ENCODE results near the gene NID1.
"Not testable (repeated sequence)": the region's sequence is repeated elsewhere in the genome, so short reads cannot be mapped to it uniquely, and the experiment has no call there.

NID1 gene

DNA sequence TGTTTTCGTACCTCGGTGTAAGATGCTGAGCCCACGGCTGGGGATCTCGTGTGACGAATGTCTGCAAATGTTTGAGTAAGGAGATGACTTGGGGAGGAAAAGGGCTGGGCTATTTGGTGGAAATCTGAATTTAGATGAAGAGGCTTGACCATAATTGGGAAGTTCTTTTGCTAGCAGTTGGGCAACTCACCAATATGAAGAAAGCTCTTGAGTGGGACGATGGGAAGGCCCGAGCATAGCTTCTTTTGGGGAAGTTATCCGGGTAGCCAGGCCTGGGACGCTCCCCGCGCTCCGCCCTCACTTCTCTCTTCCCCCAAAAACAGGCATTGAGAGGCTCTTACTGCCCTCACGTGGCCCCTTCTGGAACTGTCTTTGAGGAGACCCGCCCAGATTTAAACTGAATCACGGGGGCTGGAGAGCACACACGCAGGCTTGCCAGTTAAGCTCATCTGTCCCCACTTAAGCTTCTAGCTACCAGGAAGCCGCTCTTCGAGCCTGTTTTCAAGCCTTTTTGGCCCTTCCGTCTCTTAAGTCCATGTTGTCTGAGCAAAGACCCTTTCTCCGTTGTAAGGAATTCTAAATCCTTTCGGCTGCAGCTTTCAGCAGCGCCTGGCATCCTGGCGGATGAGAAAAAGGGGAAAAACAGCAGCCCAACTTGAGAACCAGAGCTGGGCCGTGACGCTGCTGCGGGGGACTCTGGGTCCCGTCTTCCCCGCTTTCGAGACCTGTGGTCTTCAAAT, 93.1 kb downstream of the NID1 start:
- DNase-seq (ENCODE audit: extremely low read depth, low read depth) = peak; percentile 92
- peak; percentile 85 for TF ChIP-seq CTCF (IDR thresholded peaks at IDR 0.05; ENCODE audit: low read depth, low read length)

GRCh38 chr1:235971020-235971419, 93.9 kb downstream of the NID1 start:
- no peak for TF ChIP-seq CTCF (IDR thresholded peaks at IDR 0.05; ENCODE audit: low read depth, low read length)
- DNase-seq (ENCODE audit: extremely low read depth, low read depth) = no peak

DNA sequence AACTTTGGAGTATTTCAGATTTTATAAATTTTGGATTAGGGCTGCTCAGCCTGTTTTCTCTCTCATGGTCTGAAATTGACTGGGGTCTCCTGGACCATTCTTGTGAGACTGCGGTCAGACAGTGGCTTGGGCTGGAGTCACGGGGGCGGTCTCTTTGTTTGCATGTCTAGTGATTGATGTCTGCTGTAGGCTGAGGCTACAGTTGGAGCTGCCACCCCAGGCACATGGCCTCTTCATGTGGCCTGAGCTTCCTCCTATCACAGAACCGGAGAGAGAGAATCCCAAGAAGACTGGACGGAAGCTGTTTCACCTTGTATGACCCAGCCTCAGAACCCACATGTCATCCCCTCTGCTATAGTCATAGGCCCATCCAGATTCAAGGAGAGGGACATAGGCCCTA, 96.1 kb downstream of the NID1 start:
- no peak for DNase-seq (ENCODE audit: extremely low read depth, low read depth)
- no peak for TF ChIP-seq CTCF (IDR thresholded peaks at IDR 0.05; ENCODE audit: low read depth, low read length)

DNA sequence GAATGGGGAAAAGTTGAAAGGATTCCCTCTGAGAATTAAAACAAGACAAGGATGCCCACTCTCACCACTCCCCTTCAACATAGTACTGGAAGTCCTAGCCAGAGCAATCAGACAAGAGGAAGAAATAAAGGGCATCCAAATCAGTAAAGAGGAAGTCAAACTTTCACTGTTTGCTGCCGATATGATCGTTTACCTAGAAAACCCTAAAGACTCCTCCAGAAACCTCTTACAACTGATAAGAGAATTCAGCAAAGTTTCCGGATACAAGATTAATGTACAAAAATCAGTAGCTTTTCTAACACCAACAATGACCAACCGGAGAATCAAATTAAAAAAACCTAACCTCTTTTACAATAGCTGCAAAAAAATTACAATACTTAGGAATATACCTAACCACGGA, 98.8 kb downstream of the NID1 start:
- DNase-seq (ENCODE audit: extremely low read depth, low read depth) = not testable (repeated sequence)

DNA sequence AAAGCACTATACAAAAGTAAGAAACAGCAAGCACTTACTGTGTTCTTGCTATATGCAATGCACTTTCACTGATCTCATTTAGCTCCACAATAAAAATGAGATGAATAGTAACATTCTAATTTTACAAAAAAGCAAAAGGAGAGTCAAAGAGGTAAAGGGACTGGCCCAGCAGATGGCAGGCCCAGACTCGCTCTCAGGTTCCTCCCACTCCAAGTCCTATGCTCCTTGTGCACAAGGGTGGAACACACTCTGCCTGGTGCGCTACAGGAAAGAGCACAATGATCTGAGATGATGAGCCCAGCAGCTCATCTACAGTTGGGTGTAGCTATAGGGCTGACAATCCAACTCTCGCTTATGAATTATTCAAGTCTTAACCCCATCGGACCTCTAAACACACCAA, 104.1 kb downstream of the NID1 start:
- DNase-seq (ENCODE audit: extremely low read depth, low read depth) = no peak
- no peak for TF ChIP-seq CTCF (IDR thresholded peaks at IDR 0.05; ENCODE audit: low read depth, low read length)

DNA sequence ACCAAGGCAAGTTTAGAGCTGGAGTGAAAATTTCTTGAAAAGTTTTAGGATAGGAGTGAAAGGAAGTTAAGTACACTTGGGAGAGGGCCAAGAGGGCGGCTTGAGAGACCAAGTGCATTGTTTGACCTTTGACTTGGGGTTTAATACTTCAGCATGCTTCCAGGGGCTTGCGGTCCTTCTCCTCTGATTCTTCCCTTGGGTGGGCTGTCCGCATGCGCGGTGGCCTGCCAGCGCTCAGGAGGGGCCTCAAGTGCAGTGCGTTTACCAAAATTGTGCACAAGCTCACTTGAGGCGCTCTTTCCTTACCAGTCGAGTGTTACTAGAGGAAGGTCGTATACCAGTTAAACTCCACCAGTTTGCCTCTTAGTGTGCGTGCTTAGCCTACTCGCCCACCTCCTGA, 106.9 kb downstream of the NID1 start:
- DNase-seq (ENCODE audit: extremely low read depth, low read depth) = no peak
- TF ChIP-seq CTCF (IDR thresholded peaks at IDR 0.05; ENCODE audit: low read depth, low read length) = no peak

DNA sequence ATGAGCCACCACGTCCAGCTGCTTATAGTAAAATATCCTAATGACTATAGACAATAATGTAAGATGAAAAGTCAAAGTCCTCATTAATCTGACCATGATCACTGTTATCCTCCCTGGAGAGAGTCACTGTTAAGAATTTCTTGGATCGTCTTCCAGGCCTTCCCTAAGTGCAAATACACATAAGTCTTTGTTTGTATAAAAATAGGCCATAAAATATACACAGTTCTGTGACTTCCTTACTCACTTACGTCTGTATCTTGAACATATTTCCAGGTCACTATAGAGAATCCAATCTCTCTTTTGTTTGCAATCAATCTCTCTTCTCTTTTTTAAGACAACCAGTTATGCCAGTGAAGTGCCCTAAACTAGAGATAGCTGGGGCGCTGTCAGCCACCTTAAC, 109.1 kb downstream of the NID1 start:
- no peak for TF ChIP-seq CTCF (IDR thresholded peaks at IDR 0.05; ENCODE audit: low read depth, low read length)

More for the DNA sequence above, 109.1 kb downstream of the NID1 start:
- DNase-seq (ENCODE audit: extremely low read depth, low read depth) = no peak
